HEK293 (cell line): Measurements from ENCODE around the gene TTLL1.

Experiments
- CTCF ChIA-PET: fragments of 350-600 bp; formaldehyde crosslinking; extraction: SDS; loops from one replicate; lab custom pipeline; 2021; ENCODE audit warnings: antibody characterized with exemption; lab: Yijun Ruan, JAX
- POLR2A ChIA-PET: fragments of 300-600 bp; formaldehyde crosslinking; extraction: SDS; loops from one replicate; lab custom pipeline; 2020; ENCODE audit warnings: antibody characterized with exemption, inconsistent platforms; lab: Yijun Ruan, JAX
- H3K27ac ChIP-seq: fragments of 200-500 bp; sonication (Bioruptor generic); 2 replicates; pipeline ENCODE4 v1.5.1; 2014; ENCODE audit warnings: low read depth, low read length, control low read depth, inconsistent platforms; ENCODE audit errors: extremely low read depth
- H3K36me3 ChIP-seq, 2 experiments: fragments of 200-500 bp in 1 of 2; sonication (Bioruptor generic) in 1 of 2; 1 replicate in 1 of 2; 2 replicates in 1 of 2; pipeline ENCODE4 v1.5.1; 2014 to 2017; ENCODE audit warnings: inconsistent platforms in 2 of 2, low read length in 2 of 2; ENCODE audit not compliant: control insufficient read depth in 2 of 2, insufficient read depth in 1 of 2
- H3K4me1 ChIP-seq: fragments of 200-500 bp; sonication (Bioruptor generic); 2 replicates; pipeline ENCODE4 v1.5.1; 2014; ENCODE audit warnings: mild to moderate bottlenecking, low read length, inconsistent platforms; ENCODE audit not compliant: control insufficient read depth, insufficient read depth
- H3K4me3 ChIP-seq: 2 replicates; pipeline ENCODE4 v1.5.1; 2011; ENCODE audit warnings: low read depth, mild to moderate bottlenecking, control low read depth, low read length, moderate library complexity
- H3K9me3 ChIP-seq: fragments of 200-500 bp; sonication (Bioruptor generic); 2 replicates; pipeline ENCODE4 v1.5.1; 2014; ENCODE audit warnings: low read depth, low read length, inconsistent platforms; ENCODE audit not compliant: control insufficient read depth, insufficient read depth
- EGR2 ChIP-seq: fragments of 450-650 bp; formaldehyde crosslinking; IDR thresholded peaks from 2 replicates; pipeline ENCODE4 v1.5.1; 2016; ENCODE audit warnings: low read depth, missing biosample characterization, missing genetic modification characterization
- GLIS1 ChIP-seq: fragments of 450-650 bp; formaldehyde crosslinking; IDR thresholded peaks from 2 replicates; pipeline ENCODE4 v1.5.1; 2016; ENCODE audit warnings: missing biosample characterization, missing genetic modification characterization
- GLIS2 ChIP-seq: fragments of 450-650 bp; formaldehyde crosslinking; IDR thresholded peaks from 2 replicates; pipeline ENCODE4 v1.5.1; 2016; ENCODE audit warnings: missing biosample characterization, missing genetic modification characterization
- HIC1 ChIP-seq: fragments of 450-650 bp; formaldehyde crosslinking; IDR thresholded peaks from 2 replicates; pipeline ENCODE4 v1.5.1; 2016; ENCODE audit warnings: missing biosample characterization, missing genetic modification characterization
- INSM2 ChIP-seq: fragments of 450-650 bp; formaldehyde crosslinking; IDR thresholded peaks from 2 replicates; pipeline ENCODE4 v1.5.1; 2016; ENCODE audit warnings: missing biosample characterization, missing genetic modification characterization
- KLF10 ChIP-seq: fragments of 450-650 bp; IDR thresholded peaks from 2 replicates; pipeline ENCODE4 v1.5.1; 2018; ENCODE audit warnings: missing biosample characterization, mild to moderate bottlenecking, missing genetic modification characterization
- KLF17 ChIP-seq: fragments of 450-650 bp; formaldehyde crosslinking; IDR thresholded peaks from 2 replicates; pipeline ENCODE4 v1.5.1; 2016; ENCODE audit warnings: missing biosample characterization, missing genetic modification characterization
- KLF7 ChIP-seq: fragments of 450-650 bp; formaldehyde crosslinking; IDR thresholded peaks from 2 replicates; pipeline ENCODE4 v1.5.1; 2016; ENCODE audit warnings: missing biosample characterization, missing genetic modification characterization, borderline replicate concordance
- MZF1 ChIP-seq: fragments of 450-650 bp; formaldehyde crosslinking; IDR thresholded peaks from 2 replicates; pipeline ENCODE4 v1.5.1; 2017; ENCODE audit warnings: missing biosample characterization, missing genetic modification characterization, borderline replicate concordance
- RBAK ChIP-seq: fragments of 450-650 bp; formaldehyde crosslinking; IDR thresholded peaks from 2 replicates; pipeline ENCODE4 v1.5.1; 2016; ENCODE audit warnings: missing biosample characterization, missing genetic modification characterization
- SP3 ChIP-seq: fragments of 450-650 bp; formaldehyde crosslinking; IDR thresholded peaks from 2 replicates; pipeline ENCODE4 v1.5.1; 2016; ENCODE audit warnings: missing biosample characterization, missing genetic modification characterization
- YY1 ChIP-seq: fragments of 450-650 bp; formaldehyde crosslinking; IDR thresholded peaks from 2 replicates; pipeline ENCODE4 v1.5.1; 2018; ENCODE audit warnings: missing biosample characterization, missing genetic modification characterization
- ZBTB10 ChIP-seq: fragments of 450-650 bp; formaldehyde crosslinking; IDR thresholded peaks from 2 replicates; pipeline ENCODE4 v1.5.1; 2016; ENCODE audit warnings: missing biosample characterization, missing genetic modification characterization
- ZBTB26 ChIP-seq: fragments of 450-650 bp; formaldehyde crosslinking; optimal IDR thresholded peaks from 2 replicates; pipeline ENCODE3; 2016; ENCODE audit warnings: missing biosample characterization, mild to moderate bottlenecking, missing genetic modification characterization
- ZBTB48 ChIP-seq: fragments of 450-650 bp; formaldehyde crosslinking; IDR thresholded peaks from 2 replicates; pipeline ENCODE4 v1.5.1; 2016; ENCODE audit warnings: missing biosample characterization, missing genetic modification characterization
- ZBTB8A ChIP-seq: fragments of 450-650 bp; formaldehyde crosslinking; IDR thresholded peaks from 2 replicates; pipeline ENCODE4 v1.5.1; 2016; ENCODE audit warnings: missing biosample characterization, missing genetic modification characterization
- ZFHX2 ChIP-seq: fragments of 450-650 bp; formaldehyde crosslinking; conservative IDR thresholded peaks from 2 replicates; pipeline ENCODE4 v1.5.1; 2016; ENCODE audit warnings: missing biosample characterization, missing genetic modification characterization
- ZFP37 ChIP-seq: fragments of 450-650 bp; formaldehyde crosslinking; IDR thresholded peaks from 2 replicates; pipeline ENCODE4 v1.5.1; 2016; ENCODE audit warnings: missing biosample characterization, missing genetic modification characterization
- ZNF398 ChIP-seq: fragments of 450-650 bp; formaldehyde crosslinking; IDR thresholded peaks from 2 replicates; pipeline ENCODE4 v1.5.1; 2017; ENCODE audit warnings: missing biosample characterization, missing genetic modification characterization
- ZNF558 ChIP-seq: fragments of 450-650 bp; formaldehyde crosslinking; IDR thresholded peaks from 2 replicates; pipeline ENCODE4 v1.5.1; 2016; ENCODE audit warnings: missing biosample characterization, missing genetic modification characterization
- ZNF580 ChIP-seq: fragments of 450-650 bp; formaldehyde crosslinking; IDR thresholded peaks from 2 replicates; pipeline ENCODE4 v1.5.1; 2016; ENCODE audit warnings: missing biosample characterization, missing genetic modification characterization
- ZNF600 ChIP-seq: fragments of 450-650 bp; formaldehyde crosslinking; IDR thresholded peaks from 2 replicates; pipeline ENCODE4 v1.5.1; 2016; ENCODE audit warnings: missing biosample characterization, missing genetic modification characterization
- ZNF629 ChIP-seq: fragments of 450-650 bp; formaldehyde crosslinking; IDR thresholded peaks from 2 replicates; pipeline ENCODE4 v1.5.1; 2017; ENCODE audit warnings: missing biosample characterization, missing genetic modification characterization
- ZNF777 ChIP-seq: fragments of 450-650 bp; formaldehyde crosslinking; IDR thresholded peaks from 2 replicates; pipeline ENCODE4 v1.5.1; 2017; ENCODE audit warnings: missing biosample characterization, missing genetic modification characterization, borderline replicate concordance

Gene TTLL1

GRCh38 chr22:43110927-43111623 lies 21.9 kb upstream of the TTLL1 start:
- POLR2A ChIA-PET: interaction anchor here (1.1 kb wide), 1 partner anchor 9 kb away, joined by 4 read pairs; no protein-coding TSS in a partner anchor

More at GRCh38 chr22:43110927-43111623, 21.9 kb upstream of the TTLL1 start:
- peak; percentile 84 for TF ChIP-seq ZBTB8A (tag by site-specific recombination)
- 0 out of 2 replicates have a peak, but pooled peaks have one; percentile 14 for TF ChIP-seq EGR2 (tag by site-specific recombination)
- peak; percentile 19; the same call in 1 of the 2 replicates for TF ChIP-seq ZBTB48 (tag by site-specific recombination)
- TF ChIP-seq GLIS2 (tag by site-specific recombination): peak; percentile 63
- TF ChIP-seq KLF7 (tag by site-specific recombination): no peak
- peak; percentile 4; the same call in 1 of the 2 replicates for TF ChIP-seq KLF10 (tag by site-specific recombination)
- no peak for TF ChIP-seq SP3 (tag by site-specific recombination)
- TF ChIP-seq ZNF777 (tag by site-specific recombination): peak; percentile 49; the same call in 1 of the 2 replicates
- TF ChIP-seq KLF17: 0 out of 2 replicates have a peak, but pooled peaks have one; percentile 18
- peak; percentile 36; the same call in 1 of the 2 replicates for TF ChIP-seq HIC1 (tag by site-specific recombination)
- TF ChIP-seq YY1 (tag by site-specific recombination): peak; percentile 35; the same call in 1 of the 2 replicates
- no peak for TF ChIP-seq ZNF629 (tag by site-specific recombination)
- TF ChIP-seq ZBTB10: peak; percentile 33; the same call in 1 of the 2 replicates
- TF ChIP-seq INSM2 (tag by site-specific recombination): 0 out of 2 replicates have a peak, but pooled peaks have one; percentile 6
- TF ChIP-seq ZFP37 (tag by site-specific recombination): no peak
- no peak for TF ChIP-seq ZNF558 (tag by site-specific recombination)
- TF ChIP-seq ZNF398 (tag by site-specific recombination): 0 out of 2 replicates have a peak, but pooled peaks have one; percentile 12
- peak; percentile 11; the same call in 1 of the 2 replicates for TF ChIP-seq GLIS1 (tag by site-specific recombination)
- TF ChIP-seq MZF1 (tag by site-specific recombination): no peak
- 0 out of 2 replicates have a peak, but pooled peaks have one; percentile 23 for TF ChIP-seq ZNF580 (tag by site-specific recombination)
- TF ChIP-seq ZBTB26: peak; percentile 68
- TF ChIP-seq ZFHX2 (tag by site-specific recombination): peak; percentile 55
- TF ChIP-seq RBAK (tag by site-specific recombination): no peak
- TF ChIP-seq ZNF600 (tag by site-specific recombination): 0 out of 2 replicates have a peak, but pooled peaks have one; percentile 35
- CTCF ChIA-PET: no interaction called here
- no peaks in the 10 kb centered on the region for H3K9me3 ChIP-seq
- no peaks in the 10 kb centered on the region for H3K36me3 ChIP-seq
- peak overlapping the region; percentile 46 for H3K4me3 ChIP-seq
- peaks cover 3% of the 10 kb centered on the region; the same call in 1 of the 2 replicates for H3K4me1 ChIP-seq
- peak overlapping the region; percentile 47; the same call in 1 of the 2 replicates for H3K27ac ChIP-seq
